SW480 (cell line): ENCODE measurements around the gene FCAMR.
A peak's percentile ranks its signal among the peaks of the same experiment; 100 is the strongest.
"Not testable (repeated sequence)": the region's sequence is repeated elsewhere in the genome, so short reads cannot be mapped to it uniquely, and the experiment has no call there.

Experiments used
- DNase-seq: peaks from one replicate; pipeline ENCODE4 v3.0.0-alpha.2; 2016; ENCODE audit warnings: low spot score

FCAMR gene

DNA sequence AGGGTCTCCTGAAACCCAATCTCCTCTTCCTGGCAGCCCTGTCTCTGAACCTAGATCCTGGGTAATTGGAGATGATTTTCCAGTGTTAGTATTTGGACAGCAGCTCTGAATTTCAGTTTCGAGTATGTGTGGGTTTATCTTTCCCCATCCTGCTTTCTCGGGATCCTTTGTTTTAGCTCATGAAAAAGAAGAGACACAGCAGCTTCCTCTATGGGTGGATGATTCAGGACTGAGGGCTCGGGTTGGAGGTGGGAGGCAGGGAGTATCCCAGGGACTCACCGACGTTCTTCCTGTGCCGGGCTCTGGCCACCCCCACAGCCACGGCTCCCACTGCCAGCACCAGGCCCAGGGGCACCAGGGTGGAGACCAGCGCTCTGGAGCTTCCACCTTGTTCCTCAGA, 38.1 kb downstream of the FCAMR start:
- DNase-seq: no peak

DNA sequence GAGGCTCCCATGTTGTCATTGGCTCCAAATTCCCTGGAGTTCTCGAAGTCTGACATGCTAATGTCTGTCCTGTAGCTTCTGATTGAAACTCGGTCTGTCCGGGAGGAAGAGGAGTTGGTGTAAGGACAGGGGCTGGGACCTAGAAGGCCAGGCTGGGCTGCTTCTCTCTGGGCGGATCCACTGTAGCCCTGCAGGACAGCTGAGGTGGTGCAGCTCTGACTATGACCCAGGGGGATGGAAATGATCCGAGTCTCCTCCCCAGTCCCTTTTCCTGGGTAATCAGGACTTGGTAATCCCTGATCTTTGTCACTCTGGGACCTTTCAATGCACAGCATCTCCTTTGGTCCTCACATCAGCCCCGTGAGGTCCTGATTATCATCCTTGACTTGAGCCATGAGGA, 38.6 kb downstream of the FCAMR start:
- DNase-seq: no peak

DNA sequence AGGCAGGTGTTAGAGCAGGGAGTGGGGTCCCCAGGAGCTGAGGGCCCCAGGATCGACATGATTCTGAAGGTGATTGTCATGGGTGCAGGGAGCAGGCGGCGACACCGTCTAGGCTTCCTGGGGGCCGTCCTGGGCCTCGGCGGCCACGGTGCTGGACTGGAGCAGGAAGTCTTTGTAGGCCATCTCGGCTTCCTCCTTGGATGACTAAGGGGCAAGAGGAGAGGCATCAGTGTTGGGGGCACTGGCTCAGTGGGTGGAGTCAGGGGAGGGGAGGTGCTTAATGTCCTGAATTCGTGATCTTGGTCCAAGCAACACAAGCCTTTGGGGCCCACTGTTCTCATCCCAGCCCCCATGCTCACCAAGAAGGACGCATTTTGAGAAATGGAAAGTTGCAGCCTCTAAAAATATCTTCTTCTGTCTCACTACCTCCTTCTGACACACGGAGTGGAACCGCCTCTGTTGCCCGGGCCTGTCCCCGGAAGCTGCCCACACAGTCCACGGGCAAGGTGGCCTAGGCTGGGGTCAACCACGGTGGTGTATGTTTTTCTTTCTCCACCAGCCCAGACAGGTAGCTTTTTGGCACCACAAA, 40.0 kb downstream of the FCAMR start:
- no peak for DNase-seq

DNA sequence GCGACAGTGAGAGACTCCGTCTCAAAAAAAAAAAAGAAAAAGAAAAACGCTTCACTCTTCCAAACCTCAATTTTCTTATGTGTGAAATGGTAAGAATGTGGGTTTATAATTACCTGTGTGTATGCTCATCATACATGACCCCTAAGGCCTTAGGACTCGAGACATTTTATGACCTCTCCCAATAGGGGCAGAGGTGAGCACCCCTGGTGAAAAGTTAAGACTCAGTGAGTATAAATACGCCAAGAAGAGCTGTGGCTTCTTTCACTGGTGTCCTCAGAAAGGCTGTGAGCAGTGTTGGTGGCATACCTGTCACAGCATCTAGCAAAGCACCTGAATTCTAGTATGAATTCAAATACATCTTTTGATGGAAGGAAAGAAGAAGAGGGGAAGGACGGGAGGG, 40.7 kb downstream of the FCAMR start:
- DNase-seq: no peak

DNA sequence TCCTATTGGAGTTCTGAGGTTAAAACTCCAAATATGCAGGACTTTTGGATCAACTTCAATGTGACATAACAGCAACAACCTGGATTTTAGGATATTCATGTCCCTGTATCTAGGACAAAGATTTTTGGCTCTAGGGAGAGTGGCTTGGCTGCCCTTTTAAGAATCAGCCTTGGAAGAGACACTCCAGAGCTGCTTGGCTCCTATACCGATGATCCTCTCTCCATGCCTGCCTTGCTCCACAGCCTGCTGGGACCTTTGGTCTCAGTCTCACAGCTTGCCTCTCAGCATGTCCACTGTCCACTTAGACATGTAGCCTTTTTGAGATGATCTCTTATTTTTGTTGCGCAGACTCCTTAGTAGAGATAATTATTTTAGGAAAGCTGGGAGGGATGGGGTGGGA, 44.0 kb downstream of the FCAMR start:
- no peak for DNase-seq

DNA sequence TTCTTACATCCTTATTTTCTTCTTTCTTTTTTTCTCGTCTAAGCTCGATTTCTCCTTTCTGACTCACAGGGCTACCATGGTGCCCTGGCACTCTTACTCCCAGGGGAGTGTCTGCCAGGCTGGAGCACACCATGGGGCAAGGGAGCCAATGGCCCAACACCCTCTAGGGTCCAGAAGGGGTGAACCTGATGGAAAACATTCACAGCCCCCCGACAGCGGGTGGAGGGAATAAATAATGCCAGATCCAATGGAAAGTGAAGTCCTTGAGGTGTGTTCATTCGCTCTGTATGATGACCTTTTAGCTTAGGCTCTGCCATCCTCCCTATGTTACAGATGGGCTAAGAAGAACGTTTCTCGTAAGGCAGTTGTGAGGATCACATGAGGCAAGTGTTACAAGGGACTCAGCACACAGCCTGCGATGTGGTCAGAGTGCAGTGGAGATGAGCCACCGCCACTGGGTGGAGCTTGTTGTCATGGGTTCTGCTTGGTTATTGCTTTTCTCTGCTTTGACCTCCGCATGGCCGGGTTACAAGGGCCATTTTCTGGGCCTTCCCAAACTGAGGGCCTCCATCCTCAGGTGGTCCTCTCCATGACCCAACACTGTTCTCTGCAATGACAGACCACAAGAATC, 45.0 kb downstream of the FCAMR start:
- DNase-seq: no peak

DNA sequence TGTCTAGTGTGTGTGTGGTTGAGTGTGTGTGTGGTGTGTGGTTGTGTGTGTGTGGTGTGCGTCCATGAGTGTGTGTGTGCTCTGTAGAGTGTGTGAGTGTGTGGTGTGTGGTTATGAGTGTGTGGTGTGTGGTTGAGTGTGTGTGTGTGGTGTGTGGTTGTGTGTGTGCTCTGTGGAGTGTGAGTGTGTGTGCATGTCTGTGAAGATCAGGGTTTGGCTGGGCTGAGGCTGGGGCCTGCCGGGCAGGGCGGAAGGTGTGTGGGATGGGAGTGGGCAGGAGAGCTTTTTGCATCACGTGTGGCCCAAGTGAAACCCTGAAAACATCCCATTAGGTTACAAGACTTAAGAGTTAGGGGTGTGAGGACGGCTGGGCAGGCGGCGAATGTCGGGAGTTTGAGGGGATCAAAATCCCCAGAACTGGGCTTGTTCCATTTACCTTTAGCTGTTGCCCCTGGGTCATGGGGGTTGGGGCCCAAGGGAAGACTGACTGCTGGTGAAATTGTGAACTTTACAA, 45.6 kb downstream of the FCAMR start:
- DNase-seq: no peak

DNA sequence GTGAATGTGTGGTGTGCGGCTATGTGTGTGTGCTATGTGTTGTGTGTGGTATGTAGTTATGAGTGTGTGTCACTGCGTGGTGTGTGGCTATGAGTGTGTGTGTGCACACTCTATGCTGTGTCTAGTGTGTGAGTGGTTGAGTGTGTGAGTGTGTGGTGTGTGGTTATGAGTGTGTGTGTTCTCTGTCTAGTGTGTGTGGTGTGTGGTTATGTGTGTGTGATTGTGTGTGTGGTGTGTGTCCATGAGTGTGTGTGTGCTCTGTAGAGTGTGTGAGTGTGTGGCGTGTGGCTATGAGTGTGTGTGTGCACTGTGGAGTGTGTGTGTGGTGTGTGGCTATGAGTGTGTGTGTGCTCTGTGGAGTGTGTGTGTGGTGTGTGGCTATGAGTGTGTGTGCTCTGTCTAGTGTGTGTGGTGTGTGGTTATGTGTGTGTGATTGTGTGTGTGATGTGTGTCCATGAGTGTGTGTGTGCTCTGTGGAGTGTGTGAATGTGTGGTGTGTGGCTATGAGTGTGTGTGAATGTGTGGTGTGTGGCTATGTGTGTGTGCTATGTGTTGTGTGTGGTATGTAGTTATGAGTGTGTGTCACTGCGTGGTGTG, 46.2 kb downstream of the FCAMR start:
- not testable (repeated sequence) for DNase-seq

DNA sequence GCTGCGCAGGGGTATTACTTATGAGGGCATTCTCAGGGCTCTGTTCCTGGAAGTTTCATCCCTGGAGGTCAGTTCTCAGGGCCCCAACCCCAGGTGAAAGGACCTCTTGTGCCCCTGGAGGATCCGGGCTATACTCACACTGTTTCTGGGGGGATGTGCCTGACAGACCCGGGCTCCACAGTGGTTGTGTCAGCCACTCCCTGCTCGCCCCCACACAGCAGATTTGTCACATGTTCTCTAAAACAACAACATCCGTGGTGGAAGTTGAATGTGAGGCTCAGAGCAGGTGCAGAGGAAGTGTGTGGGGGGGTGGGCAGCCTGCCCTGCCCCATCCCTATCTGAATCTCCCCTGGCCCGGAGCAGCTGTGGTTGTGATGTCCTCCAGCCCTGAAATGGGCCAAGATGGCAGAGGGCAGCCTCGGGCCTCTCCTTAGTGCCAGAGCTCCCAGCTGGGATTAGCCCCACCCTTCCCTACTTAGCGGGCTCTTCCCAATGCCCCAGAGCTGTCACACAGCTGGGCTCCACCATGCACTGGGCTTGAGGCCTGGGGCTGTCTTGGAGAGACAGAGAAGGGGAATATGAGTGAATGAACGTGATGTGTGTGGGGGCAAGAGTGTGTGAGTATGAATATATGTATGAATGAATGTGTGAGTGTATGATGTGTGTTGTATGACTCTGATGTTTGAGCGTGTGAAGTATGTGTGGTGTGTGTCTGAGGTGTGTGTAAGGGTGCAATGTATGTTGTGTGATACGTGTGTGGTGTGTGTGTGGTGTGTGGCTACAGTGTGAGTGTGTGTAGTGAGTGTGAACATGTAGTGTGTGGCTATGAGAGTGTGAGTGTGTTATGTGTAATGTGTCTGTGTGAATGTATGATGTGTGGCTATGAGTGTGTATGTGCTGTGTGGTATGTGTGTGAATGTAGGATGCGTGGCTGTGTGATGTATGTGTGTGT, 47.0 kb downstream of the FCAMR start:
- no peak for DNase-seq

DNA sequence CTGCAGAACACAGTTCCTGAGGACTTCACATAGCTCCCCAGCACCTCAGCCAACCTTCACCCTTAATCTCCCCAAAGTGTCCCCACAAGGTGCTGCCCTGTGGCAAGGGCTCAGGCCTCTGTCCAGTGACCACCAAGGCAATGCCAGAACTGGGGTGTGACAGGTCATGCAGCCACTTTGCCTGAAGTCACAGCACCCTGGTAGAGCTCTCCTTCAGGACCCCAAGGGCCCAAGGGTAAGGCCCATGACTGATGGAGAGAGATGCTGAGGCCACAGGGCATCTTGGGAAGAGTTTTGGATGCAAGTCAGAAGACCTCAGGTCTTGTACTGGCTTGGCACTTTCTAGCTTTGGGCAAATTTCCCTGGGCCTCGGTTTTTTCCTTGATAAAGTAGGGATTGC, 47.7 kb downstream of the FCAMR start:
- no peak for DNase-seq

DNA sequence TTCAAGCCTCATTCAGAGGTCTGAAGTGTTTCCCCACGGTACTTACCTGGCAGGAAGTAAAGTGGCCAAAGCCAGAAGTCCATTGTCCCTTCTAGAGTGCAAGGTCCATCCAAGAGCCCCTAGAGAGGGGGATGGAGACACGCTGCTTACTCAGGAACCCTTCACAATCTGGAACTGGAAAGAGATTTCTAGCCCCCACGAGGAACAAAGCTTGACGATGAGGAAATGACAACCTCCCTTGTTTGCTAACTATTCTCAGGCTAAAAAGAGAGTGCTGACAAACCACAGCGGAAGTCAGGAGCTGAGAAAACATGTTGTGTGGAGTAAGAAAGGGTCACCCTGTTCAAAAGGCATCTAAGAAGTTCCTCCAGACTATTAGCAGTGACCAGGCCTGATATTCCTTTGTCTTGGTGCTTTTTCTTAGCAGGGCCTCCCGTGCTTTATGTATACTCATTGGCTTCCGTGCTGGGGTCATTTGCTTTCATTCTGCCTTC, 48.4 kb downstream of the FCAMR start, which contains the start of gene FCMR:
Gene FCMR, minus strand, starts transcription at position 170 of the 494 bp plus-strand sequence. Its CDS starts 87 bp downstream, at position 83.
- no peak for DNase-seq

DNA sequence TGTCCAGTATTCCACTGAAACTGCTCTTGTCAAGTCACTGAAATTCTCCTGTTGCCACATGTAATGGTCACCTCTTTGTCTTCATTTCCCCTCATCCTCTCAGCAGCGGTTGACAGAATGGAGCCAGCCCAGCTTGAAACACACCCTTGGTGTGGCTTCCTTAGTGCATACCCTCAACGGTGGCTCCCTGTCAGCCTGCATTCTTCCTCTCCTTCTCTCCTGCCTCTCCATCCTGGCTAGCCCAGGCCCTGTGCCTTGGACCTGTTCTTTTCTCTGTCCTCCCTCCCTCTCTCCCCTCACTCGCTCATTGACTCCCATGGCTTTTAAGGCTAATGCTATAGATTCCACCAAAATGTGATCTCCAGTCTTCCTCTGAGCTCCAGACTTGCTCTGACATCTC, 52.2 kb downstream of the FCAMR start:
- no peak for DNase-seq

DNA sequence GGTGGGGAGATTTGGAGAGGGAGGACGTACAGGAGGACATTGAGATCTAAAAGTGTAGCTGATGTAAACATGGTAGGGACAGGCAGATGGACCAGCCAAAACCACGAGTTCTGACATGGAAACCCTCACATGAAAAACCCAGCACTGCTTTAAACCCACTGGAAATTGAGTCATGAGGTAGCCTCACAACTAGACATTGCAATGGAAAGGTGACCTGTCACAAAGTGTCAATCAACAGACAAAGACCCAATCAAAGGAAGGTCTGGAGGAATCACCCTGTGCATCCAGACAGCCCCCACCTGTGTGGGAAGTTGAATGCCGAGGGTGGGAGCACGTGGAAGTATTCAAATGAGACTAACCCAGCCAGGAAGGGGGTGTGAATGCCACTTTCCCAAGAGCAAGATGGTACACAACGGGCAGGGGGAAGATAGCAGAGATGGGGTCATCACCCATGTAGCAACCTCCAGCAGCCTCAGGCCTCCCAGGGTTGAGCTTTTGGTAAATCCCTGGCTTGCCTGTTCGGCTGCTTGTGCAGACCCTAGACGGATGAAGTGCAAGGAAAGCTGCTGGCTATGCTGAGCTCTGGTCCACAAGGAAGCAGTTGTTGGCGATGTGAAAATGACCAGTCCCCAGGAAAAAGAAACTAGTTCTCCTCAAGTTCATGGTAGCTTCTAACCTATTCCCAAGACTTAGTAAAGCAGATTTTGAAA, 54.1 kb downstream of the FCAMR start:
- DNase-seq: no peak

DNA sequence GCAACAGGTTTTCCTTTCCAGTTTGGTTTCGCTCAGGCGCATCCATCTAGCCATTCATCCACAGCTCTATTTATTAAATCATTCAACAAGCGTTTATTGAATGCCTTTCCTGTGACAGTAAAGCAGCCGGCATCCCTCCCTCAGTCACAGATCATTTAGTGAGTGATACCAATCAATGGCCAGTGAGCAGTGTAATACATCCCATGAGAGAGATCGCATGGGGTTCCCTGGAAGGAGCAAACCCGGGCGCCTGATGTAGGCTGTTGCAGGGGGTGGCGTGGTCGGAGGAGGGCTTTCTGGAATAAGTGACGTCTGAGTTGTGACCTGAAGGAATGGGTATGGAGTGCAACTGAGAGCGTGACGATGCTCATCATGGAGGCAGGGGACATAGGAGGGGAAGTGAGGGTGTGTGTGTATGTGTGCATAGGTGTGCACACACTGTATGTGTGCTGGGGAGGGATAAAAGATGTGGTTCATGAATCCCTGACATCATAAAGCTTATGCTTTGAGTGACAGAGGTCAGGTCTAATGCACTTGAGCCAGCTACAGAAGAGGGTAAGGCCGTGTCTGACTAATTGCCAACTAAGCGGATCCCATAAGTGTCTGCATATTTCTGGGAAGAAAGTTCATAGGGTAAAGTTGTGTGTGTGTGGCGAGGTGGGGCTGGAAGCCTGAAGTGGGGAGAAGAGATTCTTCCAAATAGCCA, 55.1 kb downstream of the FCAMR start:
- DNase-seq: no peak

DNA sequence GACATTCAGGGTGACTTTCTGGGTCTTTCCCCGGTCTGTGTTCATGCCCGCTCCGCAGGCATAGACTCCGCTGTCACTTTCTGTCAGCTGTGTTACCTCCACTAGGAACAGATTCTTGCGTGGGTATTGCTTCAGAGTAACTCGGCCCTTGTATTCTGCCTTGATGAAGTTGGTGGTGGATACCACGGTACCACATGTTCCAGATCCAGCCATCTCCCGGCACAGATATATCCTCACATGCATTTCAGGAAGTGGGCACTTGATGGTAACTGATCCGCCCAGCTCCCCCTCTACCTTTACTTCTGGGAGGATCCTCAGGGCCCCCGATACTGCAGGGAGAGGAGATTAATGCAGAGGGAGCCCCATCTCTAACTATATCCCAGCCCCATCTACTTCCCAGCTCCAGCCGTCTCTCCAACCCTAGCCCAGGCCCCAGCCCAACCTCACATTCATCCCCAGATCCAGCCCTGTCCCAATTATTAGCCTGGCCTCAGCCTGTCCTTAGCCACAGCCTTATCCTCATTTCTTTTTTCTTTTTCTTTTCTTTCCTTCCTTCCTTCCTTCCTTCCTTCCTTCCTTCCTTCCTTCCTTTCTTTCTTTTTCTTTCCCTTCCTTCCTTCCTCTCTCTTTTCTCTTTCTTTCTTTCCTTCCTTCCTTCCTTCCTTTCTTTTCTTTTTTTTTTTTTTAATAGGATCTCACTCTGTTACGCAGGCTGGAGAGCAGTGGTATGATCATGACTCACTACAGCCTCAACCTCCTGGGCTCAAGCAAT, 56.3 kb downstream of the FCAMR start:
- no peak for DNase-seq

DNA sequence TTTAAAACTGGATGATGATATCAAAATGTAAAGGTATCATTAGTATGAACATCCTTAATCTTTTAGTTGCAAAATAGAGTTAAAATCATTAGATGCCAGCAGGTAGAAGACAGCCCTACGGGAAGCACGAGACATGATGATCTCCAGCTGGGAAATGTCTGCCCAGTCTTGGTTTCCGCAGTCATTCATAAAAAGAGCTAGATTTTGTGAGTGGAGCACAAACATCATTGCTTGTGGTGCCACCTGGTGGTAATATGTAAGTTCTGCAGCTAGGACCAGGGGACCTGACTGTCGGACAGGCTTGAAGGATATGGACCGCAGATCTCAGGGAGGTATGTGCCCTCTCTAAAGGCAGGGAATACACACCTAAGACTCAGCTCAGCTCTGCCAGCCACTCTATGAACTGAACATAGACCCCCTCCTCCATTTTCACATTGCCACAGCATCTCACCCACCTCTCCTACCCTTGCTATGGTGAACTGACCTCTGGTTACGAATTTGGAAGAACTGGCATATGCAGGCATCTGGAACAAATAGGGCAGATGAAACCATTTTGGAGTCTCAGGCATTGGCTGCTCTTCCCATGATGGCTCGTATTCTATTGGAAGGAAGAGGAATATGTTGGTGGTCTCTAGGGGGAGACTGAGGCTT, 57.7 kb downstream of the FCAMR start:
- DNase-seq: peak; percentile 74

DNA sequence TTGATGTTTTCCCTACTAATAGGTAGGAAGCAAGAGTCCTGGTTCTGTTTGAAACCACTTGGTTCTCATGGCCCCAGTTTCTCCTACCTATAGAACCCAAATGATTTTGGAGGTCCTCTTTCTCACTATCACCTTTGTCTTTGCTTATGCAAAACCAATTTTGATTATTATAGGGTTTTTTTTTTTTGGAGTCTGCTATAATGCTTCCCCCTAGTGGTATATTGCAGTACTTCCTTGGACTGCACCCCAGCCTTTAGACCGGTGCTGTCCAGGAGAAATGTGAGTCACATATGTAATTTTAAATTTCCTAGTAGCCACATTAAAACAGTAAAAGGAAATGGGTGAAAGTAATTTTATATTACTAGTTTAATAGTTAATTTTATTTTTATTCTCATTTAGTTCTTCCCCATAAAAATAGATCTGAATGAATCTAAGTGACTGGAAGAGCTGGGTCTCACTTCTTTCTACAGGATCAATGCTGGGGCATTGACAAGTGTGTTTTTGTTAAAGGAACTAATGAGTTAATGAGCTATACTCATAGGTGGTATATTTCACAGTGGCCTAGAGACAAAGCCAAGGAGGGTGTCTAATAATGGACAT, 59.1 kb downstream of the FCAMR start:
- DNase-seq: peak; percentile 57

DNA sequence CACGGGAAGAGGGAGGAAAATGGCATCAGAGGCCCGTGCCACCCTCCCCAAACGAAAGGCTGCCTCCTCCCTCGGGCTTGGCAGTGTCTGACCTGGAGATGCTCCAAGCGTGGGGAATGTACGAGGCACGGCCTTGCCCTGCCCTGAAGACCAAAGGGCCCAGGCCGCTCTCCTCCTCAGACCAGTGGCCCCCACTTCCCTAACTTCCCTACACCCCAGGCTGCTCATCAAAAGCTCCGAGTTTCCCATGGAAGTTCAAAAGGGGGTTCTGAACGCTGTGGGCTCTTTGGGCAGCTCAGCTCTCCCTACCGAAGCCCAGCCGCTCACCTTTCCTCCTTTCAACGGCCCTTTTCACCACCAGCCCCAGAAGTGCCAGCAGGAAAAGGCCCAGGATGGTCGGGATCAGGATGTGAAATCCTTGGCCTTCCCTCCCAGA, 60.4 kb downstream of the FCAMR start:
- no peak for DNase-seq
